Fibroblast of villous mesenchyme (primary cell): ENCODE measurements around the gene CFAP58. TPM values are rescaled to one million over a fixed set of nuclear protein-coding genes. Genes with fewer than 3 reads are reported as not detected.

Source experiments
- DNase-seq: peaks from one replicate; pipeline ENCODE4 v3.0.0-alpha.2; 2010; ENCODE audit warnings: low read depth
- H3K4me3 ChIP-seq: 2 replicates; pipeline ENCODE4 v1.5.1; 2011; ENCODE audit warnings: low read depth, mild to moderate bottlenecking, low read length
- total RNA-seq: library from RNA; depleted of rRNA; stranded (reverse); fragments of >200 nt; gene quantifications from 2 replicates; pipeline ENCODE4 v1.2.3, GENCODE V29; 2012
- TF ChIP-seq, protein P1 (sequence below): IDR thresholded peaks from 2 replicates; pipeline ENCODE4 v1.5.1; 2012; ENCODE audit warnings: low read depth, mild to moderate bottlenecking, low read length; ENCODE audit not compliant: insufficient read depth

CFAP58 gene
- total RNA-seq, 1 donor: 0.43 TPM

DNA sequence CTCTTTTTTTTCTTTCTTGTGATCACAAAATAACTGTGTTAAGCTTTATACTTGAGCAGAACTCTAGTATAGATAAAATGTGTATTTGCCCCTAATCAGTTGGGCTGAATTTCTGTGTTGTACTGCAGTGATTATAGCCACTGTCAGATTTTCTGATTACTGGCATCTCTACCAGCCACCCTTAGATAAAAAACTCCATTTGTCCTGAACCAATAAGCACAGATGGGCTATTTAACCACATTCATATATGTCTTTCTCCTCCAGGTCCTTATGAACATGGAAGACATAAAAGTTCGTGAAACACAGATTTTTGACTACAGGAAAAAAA is 38.3 kb downstream of the CFAP58 start:
- DNase-seq: no peak
- TF ChIP-seq, protein P1, sequence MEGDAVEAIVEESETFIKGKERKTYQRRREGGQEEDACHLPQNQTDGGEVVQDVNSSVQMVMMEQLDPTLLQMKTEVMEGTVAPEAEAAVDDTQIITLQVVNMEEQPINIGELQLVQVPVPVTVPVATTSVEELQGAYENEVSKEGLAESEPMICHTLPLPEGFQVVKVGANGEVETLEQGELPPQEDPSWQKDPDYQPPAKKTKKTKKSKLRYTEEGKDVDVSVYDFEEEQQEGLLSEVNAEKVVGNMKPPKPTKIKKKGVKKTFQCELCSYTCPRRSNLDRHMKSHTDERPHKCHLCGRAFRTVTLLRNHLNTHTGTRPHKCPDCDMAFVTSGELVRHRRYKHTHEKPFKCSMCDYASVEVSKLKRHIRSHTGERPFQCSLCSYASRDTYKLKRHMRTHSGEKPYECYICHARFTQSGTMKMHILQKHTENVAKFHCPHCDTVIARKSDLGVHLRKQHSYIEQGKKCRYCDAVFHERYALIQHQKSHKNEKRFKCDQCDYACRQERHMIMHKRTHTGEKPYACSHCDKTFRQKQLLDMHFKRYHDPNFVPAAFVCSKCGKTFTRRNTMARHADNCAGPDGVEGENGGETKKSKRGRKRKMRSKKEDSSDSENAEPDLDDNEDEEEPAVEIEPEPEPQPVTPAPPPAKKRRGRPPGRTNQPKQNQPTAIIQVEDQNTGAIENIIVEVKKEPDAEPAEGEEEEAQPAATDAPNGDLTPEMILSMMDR: no peak
- H3K4me3 ChIP-seq: no peak overlapping the region

DNA sequence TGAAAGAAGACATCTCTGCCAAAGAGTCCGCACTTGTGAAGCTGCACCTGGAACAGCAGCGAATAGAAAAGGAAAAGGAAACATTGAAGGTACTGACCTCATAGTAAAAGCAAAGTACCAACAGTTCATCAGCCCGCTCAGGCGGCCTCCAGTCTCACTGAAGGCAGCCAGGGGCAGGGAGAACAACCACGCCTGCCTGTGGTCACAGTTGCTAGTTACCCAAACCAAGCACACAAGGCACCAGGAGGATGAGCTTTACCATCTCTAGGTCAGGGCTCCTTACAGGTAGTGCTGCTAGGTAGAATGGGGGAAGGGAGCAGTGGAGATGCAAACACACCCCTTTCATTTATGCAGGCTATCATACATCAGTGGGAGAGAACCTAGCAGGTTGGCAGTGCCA is 39.8 kb downstream of the CFAP58 start:
- H3K4me3 ChIP-seq: no peak overlapping the region
- DNase-seq: no peak
- TF ChIP-seq, protein P1: no peak

DNA sequence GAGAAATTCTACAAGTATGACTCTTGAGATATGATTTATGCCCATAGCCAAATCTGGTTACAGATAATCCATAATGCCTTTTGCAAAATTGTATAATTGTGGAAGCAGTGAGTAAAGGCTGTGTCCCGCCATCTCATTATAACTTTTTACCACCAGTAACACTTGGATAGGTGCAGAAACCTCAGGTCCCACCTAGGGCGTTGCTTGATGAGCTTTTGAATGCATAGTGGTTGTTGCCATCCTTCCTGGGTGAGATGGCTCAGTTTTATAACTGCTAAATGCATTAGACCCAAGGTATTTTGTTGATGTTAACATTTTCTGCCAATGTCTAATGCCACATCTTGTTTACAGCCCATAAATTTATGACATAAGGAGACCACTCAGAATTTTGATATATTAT is 42.9 kb downstream of the CFAP58 start:
- no peak overlapping the region for H3K4me3 ChIP-seq
- TF ChIP-seq, protein P1: no peak
- no peak for DNase-seq

DNA sequence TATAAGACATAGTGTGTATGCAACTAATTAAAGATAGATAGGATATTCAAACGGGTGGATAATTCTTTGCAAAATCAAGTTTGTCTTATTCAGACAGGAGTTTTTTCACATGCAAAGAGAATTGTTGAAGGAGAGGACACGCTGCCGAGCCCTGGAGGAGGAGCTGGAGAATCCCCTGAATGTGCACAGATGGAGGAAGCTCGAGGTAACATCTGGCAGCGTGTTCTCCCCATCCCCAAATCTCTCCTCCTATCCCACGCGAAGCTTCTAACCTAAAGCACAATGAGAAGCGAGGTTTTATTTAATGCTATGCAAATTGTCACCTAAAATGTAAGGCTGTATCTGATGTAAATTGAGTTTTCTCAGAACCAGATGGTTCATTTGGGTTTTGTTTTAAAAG is 50.0 kb downstream of the CFAP58 start:
- DNase-seq: no peak
- TF ChIP-seq, protein P1: no peak
- no peak overlapping the region for H3K4me3 ChIP-seq

DNA sequence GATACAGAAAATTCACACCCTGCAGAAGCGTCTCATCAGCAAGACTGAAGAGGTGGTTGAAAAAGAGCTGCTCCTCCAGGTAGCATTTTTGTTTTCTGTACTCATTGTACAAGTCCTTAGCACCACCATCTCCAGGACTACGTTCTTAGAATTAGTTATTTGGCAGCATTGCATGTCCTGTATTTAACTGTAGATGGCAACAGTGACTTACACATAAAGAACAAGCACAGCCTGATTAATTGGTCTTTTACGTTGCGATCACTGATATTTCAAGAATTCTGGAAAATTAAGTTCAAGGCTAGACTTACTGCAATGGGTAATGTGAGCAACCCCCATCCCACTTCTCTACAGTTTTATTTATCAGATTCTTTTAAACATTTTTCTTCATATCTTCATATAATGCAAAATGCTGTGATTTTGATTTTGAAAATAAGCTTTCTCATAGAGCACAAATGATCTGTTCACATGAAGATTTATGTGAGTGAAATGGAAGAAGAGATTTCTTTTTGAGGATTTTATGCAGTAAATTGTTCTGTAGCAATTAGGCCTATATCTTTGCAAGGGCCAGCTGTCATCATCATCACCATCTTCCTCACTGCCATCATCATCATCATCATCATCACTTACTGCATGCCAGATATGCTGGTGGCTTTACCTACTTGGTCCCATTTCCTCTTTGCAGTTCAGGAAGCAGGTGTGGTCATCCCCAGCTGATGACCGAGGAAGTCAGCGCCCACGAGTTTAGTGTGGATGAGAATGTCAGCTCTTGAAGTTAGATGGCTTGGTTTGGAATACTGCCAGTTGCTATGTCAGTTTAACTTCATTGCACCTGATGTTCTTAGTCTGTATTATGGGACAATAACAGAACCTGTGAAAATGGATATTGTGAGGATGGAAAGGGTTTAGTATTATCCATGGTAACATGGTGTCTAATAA is 53.4 kb downstream of the CFAP58 start:
- peak; percentile 39 for DNase-seq
- H3K4me3 ChIP-seq: no peak overlapping the region
- TF ChIP-seq, protein P1: peak; percentile 47

DNA sequence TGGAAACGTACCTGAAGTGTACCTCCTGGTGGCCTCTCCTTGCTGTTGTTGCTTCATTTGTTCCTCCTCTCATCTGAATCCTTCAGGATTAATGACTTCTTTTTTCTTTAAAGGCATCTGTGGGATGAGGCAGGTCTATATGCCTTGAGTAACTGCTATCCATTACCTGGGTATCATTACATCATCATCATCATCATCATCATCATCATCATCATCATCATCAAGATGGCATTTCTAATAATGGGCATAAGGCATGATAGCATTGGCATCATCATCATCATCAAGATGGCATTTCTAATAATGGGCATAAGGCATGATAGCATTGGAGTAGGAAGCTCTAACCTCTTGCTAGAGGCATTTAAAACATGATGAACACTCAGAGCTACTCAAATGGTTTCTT is 59.9 kb downstream of the CFAP58 start:
- DNase-seq: no peak
- no peak overlapping the region for H3K4me3 ChIP-seq
- TF ChIP-seq, protein P1: no peak
